HFFc6 (cell line): ENCODE results near the gene RNF111. TPM values are rescaled to one million over a fixed set of nuclear protein-coding genes. Genes with fewer than 3 reads are reported as not detected.

Source experiments
- DNase-seq: peaks from one replicate; pipeline ENCODE4 v3.0.0-alpha.2; 2018
- H3K27ac Mint-ChIP-seq: 2 replicates; pipeline ENCODE4 v1.8.0; 2020; ENCODE audit warnings: mild to moderate bottlenecking, mixed read lengths
- H3K27me3 Mint-ChIP-seq: 2 replicates; pipeline ENCODE4 v1.8.0; 2021; ENCODE audit warnings: mild to moderate bottlenecking, moderate library complexity, mixed read lengths; ENCODE audit not compliant: insufficient read depth
- H3K36me3 Mint-ChIP-seq: 2 replicates; pipeline ENCODE4 v1.8.0; 2021; ENCODE audit warnings: low read depth, mixed read lengths
- H3K4me1 Mint-ChIP-seq: 2 replicates; pipeline ENCODE4 v1.8.0; 2020; ENCODE audit warnings: low read depth, mixed read lengths
- H3K4me3 Mint-ChIP-seq: 2 replicates; pipeline ENCODE4 v1.8.0; 2020; ENCODE audit warnings: mild to moderate bottlenecking, moderate library complexity, mixed read lengths
- H3K9me3 Mint-ChIP-seq: 2 replicates; pipeline ENCODE4 v1.8.0; 2020; ENCODE audit warnings: mild to moderate bottlenecking, mixed read lengths
- total RNA-seq, 6 experiments: library from RNA; stranded (reverse); fragmentation: NEBNext Ultra II Directional; extraction: Animal tissue kit (Norgen Biotek cat#: 25700); gene quantifications; 2 replicates in 1 of 6; 3 replicates in 5 of 6; pipeline ENCODE4 v1.2.3, GENCODE V29; 2021
- TF ChIP-seq, protein P1 (sequence below): fragments of 200-600 bp; sonication (generic); IDR thresholded peaks from 2 replicates; pipeline ENCODE4 v1.5.0; 2021; ENCODE audit warnings: antibody characterized with exemption, mild to moderate bottlenecking

RNF111 gene
- total RNA-seq, 6 experiments from 2014 or later, result 29.1 to 32.7 (median 32.4) TPM

DNA sequence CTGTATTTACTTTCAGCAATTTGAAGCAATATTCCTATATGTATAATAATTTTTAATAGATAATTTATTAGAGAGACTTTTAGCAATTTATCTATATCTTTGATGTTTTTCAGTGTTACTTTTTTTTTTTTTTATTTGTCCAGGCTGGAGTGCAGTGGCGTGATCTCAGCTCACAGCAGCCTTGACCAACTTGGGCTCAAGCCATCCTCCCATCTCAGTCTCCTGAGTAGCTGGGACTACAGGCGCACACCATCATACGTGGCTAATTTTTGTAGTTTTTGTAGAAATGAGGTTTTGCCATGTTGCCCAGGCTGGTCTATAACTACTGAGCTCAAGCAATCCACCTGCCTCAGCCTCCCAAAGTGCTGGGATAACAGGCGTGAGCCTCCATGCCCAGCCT is 28.7 kb upstream of the RNF111 start:
- no peak for DNase-seq
- H3K27ac Mint-ChIP-seq, result no peak overlapping the region
- no peak overlapping the region for H3K4me3 Mint-ChIP-seq
- peaks cover 1% of the 10 kb centered on the region for H3K27me3 Mint-ChIP-seq
- TF ChIP-seq, protein P1, sequence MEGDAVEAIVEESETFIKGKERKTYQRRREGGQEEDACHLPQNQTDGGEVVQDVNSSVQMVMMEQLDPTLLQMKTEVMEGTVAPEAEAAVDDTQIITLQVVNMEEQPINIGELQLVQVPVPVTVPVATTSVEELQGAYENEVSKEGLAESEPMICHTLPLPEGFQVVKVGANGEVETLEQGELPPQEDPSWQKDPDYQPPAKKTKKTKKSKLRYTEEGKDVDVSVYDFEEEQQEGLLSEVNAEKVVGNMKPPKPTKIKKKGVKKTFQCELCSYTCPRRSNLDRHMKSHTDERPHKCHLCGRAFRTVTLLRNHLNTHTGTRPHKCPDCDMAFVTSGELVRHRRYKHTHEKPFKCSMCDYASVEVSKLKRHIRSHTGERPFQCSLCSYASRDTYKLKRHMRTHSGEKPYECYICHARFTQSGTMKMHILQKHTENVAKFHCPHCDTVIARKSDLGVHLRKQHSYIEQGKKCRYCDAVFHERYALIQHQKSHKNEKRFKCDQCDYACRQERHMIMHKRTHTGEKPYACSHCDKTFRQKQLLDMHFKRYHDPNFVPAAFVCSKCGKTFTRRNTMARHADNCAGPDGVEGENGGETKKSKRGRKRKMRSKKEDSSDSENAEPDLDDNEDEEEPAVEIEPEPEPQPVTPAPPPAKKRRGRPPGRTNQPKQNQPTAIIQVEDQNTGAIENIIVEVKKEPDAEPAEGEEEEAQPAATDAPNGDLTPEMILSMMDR, result no peak
- H3K36me3 Mint-ChIP-seq, result no peaks in the 10 kb centered on the region
- no peaks in the 10 kb centered on the region for H3K9me3 Mint-ChIP-seq
- H3K4me1 Mint-ChIP-seq, result peaks cover 29% of the 10 kb centered on the region

DNA sequence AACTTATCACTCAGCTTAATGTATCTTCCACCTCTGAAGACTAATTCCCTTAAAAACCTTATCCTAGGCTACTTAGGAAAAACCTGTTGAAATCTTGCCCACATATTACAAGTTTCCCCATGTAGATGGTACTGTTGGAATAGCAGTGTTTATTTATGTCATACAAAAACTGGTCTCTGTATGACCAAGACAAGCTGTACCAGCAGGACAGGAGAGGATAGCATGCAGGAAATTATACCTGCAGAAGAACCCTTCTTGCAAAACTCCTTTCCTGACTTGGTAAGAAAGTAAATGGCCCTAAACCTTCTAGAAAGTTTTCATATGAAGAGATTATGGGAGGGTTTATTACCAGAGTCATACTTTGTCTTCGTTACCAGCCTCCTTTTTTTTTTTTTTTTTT is 25.3 kb upstream of the RNF111 start:
- TF ChIP-seq, protein P1, result no peak
- DNase-seq, result no peak
- peaks cover 39% of the 10 kb centered on the region for H3K4me1 Mint-ChIP-seq
- H3K9me3 Mint-ChIP-seq, result no peaks in the 10 kb centered on the region
- H3K27me3 Mint-ChIP-seq, result peaks cover 1% of the 10 kb centered on the region; the same call in 1 of the 2 replicates
- H3K4me3 Mint-ChIP-seq, result no peak overlapping the region
- no peaks in the 10 kb centered on the region for H3K36me3 Mint-ChIP-seq
- H3K27ac Mint-ChIP-seq, result no peak overlapping the region

DNA sequence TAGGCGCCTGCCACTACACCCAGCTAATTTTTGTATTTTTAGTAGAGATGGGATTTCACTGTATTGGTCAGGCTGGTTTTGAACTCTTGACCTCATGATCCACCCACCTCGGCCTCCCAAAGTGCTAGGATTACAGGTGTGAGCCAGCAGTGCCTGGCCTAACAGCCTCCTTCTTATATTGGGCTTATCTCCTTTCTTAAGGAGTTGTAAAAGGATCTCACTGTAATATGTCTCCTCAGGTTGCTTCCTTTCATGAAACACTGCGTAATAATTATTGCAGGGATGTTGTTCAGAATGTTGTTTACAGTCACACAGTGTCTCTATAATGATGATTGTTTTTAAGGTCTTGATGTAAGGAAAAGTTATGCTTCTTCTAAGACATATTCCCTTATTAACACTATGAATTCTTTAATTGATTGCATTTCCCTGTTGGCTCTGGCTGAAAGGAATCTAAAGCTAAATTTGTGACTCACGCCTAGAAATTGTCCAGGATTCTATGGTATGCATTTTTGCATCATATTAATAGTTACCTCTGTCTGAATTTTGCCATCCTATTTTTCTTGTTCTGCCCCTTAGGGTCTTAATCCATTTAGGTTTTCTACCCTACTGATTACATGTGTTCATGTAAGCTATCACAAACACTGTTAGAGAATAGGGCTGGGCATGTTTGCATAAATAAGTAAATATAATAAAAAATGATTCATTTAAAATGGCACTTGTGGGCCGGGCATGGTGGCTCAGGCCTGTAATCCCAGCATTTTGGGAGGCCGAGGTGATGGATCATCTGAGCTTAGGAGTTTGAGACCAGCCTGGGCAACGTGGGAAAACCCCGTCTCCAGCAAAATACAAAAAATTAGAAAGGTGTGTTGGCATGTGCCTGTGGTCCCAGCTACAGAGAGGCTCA is 24.5 kb upstream of the RNF111 start:
- Mint-ChIP-seq H3K4me1 (peaks cover 39% of the 10 kb centered on the region), H3K4me3 (no peak overlapping the region), H3K9me3 (no peaks in the 10 kb centered on the region), H3K27me3 (peaks cover 1% of the 10 kb centered on the region; the same call in 1 of the 2 replicates), H3K27ac (peak overlapping the region; percentile 79), H3K36me3 (no peaks in the 10 kb centered on the region)
- TF ChIP-seq, protein P1, result no peak
- DNase-seq, result no peak

DNA sequence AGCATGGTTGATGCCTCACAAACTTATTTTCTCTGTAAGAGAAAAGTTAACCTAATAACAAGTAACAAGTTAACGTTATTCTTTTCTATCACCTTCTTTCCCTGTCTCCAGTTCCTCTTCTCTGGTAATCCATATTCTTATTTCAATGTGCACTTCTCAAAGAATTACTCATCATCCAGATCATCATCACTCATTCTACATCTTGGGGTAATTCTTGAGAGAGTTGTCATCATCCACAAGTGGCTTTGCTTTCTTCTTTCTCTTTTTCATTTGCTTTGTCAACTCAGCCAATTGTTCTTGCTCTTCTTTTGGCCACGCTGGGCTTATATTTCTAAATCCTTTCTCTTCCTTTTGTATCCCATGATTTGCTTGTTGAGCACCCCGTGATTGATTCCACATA is 20.8 kb upstream of the RNF111 start:
- Mint-ChIP-seq H3K4me3 (no peak overlapping the region), H3K27ac (peak overlapping the region; percentile 17; the same call in 1 of the 2 replicates), H3K9me3 (no peaks in the 10 kb centered on the region), H3K4me1 (peaks cover 36% of the 10 kb centered on the region), H3K36me3 (no peaks in the 10 kb centered on the region), H3K27me3 (peaks cover 1% of the 10 kb centered on the region; the same call in 1 of the 2 replicates)
- peak; percentile 42 for DNase-seq
- TF ChIP-seq, protein P1, result no peak

DNA sequence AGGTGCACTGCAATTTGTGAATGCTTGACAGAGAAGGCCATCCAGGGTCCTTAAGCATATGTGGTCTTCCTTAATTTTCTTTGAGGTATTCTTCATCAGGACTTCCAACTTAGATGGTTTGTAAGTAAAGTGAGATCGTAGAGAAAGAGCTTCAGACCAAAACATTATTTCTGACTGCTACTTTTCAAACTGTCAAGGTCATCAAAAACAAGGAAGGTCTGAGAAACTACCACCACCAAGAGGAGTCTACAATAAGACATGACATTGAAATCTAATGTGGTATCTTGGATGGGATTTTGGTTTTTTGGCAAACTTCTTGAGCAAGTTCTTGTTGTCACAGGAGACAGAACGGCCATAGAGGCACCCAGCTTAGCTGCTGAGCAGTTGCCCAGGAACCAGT is 20.0 kb upstream of the RNF111 start:
- H3K27ac Mint-ChIP-seq, result no peak overlapping the region
- H3K27me3 Mint-ChIP-seq, result peaks cover 1% of the 10 kb centered on the region; the same call in 1 of the 2 replicates
- TF ChIP-seq, protein P1, result no peak

More for the DNA sequence above, 20.0 kb upstream of the RNF111 start:
- Mint-ChIP-seq H3K36me3 (no peaks in the 10 kb centered on the region), H3K4me3 (no peak overlapping the region), H3K4me1 (peaks cover 28% of the 10 kb centered on the region), H3K9me3 (no peaks in the 10 kb centered on the region)
- DNase-seq, result no peak
